ENCODE results near the gene TBC1D17.

Gene TBC1D17

GRCh38 chr19:49832556-49832955 is 44.9 kb upstream of the TBC1D17 start:
- Histone ChIP-seq H3K27ac (ENCODE audit: poor library complexity, severe bottlenecking) (no peak overlapping the region), H3K4me1 (ENCODE audit: insufficient read depth, poor library complexity, severe bottlenecking) (no peaks in the 10 kb centered on the region), H3K27me3 (ENCODE audit: insufficient read depth, poor library complexity, severe bottlenecking) (no peaks in the 10 kb centered on the region), H3K4me3 (ENCODE audit: severe bottlenecking) (no peak overlapping the region), H3K36me3 (ENCODE audit: low read depth) (peaks cover 47% of the 10 kb centered on the region), H3K9me3 (ENCODE audit: severe bottlenecking) (no peaks in the 10 kb centered on the region)
- ATAC-seq (ENCODE audit: low read depth) (no peak), DNase-seq (ENCODE audit: low spot score) (no peak)
- TF ChIP-seq, protein P1, sequence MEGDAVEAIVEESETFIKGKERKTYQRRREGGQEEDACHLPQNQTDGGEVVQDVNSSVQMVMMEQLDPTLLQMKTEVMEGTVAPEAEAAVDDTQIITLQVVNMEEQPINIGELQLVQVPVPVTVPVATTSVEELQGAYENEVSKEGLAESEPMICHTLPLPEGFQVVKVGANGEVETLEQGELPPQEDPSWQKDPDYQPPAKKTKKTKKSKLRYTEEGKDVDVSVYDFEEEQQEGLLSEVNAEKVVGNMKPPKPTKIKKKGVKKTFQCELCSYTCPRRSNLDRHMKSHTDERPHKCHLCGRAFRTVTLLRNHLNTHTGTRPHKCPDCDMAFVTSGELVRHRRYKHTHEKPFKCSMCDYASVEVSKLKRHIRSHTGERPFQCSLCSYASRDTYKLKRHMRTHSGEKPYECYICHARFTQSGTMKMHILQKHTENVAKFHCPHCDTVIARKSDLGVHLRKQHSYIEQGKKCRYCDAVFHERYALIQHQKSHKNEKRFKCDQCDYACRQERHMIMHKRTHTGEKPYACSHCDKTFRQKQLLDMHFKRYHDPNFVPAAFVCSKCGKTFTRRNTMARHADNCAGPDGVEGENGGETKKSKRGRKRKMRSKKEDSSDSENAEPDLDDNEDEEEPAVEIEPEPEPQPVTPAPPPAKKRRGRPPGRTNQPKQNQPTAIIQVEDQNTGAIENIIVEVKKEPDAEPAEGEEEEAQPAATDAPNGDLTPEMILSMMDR (IDR thresholded peaks at IDR 0.05; ENCODE audit: poor library complexity, severe bottlenecking) = no peak

DNA sequence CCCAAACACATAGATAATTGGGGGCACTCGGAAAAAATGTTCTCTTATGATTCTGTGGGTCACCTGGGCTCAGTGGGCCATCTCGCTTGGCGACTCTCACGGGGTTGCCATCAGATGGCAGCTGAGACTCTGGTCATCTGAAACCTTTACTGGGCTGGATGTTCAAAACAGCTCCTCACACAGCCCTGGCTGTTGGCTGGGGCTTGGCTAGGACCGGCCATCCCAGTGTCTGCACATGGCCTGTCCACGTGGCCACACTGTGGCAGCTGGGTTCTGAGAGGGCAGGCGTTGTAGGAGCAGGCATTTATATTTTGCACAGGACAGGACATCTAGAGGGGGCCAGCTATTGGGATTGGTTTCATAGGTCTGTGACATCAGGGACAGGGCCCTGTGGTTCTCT is 43.9 kb upstream of the TBC1D17 start:
- DNase-seq (ENCODE audit: low spot score) = no peak
- Histone ChIP-seq H3K4me1 (ENCODE audit: insufficient read depth, poor library complexity, severe bottlenecking) (no peaks in the 10 kb centered on the region), H3K27ac (ENCODE audit: poor library complexity, severe bottlenecking) (no peak overlapping the region), H3K9me3 (ENCODE audit: severe bottlenecking) (no peaks in the 10 kb centered on the region), H3K27me3 (ENCODE audit: insufficient read depth, poor library complexity, severe bottlenecking) (no peaks in the 10 kb centered on the region), H3K4me3 (ENCODE audit: severe bottlenecking) (no peak overlapping the region), H3K36me3 (ENCODE audit: low read depth) (peaks cover 51% of the 10 kb centered on the region)
- TF ChIP-seq, protein P1 (IDR thresholded peaks at IDR 0.05; ENCODE audit: poor library complexity, severe bottlenecking) = no peak
- no peak for ATAC-seq (ENCODE audit: low read depth)

- no peaks in the 10 kb centered on the region for H3K27me3 ChIP-seq (ENCODE audit: insufficient read depth, poor library complexity, severe bottlenecking)
- peaks cover 59% of the 10 kb centered on the region for H3K36me3 ChIP-seq (ENCODE audit: low read depth)
- peak; percentile 60 for DNase-seq (ENCODE audit: low spot score)
- no peaks in the 10 kb centered on the region for H3K4me1 ChIP-seq (ENCODE audit: insufficient read depth, poor library complexity, severe bottlenecking)
- no peak for ATAC-seq (ENCODE audit: low read depth)
- TF ChIP-seq, protein P1 (IDR thresholded peaks at IDR 0.05; ENCODE audit: poor library complexity, severe bottlenecking) = no peak
- no peak overlapping the region for H3K27ac ChIP-seq (ENCODE audit: poor library complexity, severe bottlenecking)
- no peaks in the 10 kb centered on the region for H3K9me3 ChIP-seq (ENCODE audit: severe bottlenecking)
- H3K4me3 ChIP-seq (ENCODE audit: severe bottlenecking) = no peak overlapping the region
Measured at GRCh38 chr19:49835562-49835961, 41.9 kb upstream of the TBC1D17 start.

DNA sequence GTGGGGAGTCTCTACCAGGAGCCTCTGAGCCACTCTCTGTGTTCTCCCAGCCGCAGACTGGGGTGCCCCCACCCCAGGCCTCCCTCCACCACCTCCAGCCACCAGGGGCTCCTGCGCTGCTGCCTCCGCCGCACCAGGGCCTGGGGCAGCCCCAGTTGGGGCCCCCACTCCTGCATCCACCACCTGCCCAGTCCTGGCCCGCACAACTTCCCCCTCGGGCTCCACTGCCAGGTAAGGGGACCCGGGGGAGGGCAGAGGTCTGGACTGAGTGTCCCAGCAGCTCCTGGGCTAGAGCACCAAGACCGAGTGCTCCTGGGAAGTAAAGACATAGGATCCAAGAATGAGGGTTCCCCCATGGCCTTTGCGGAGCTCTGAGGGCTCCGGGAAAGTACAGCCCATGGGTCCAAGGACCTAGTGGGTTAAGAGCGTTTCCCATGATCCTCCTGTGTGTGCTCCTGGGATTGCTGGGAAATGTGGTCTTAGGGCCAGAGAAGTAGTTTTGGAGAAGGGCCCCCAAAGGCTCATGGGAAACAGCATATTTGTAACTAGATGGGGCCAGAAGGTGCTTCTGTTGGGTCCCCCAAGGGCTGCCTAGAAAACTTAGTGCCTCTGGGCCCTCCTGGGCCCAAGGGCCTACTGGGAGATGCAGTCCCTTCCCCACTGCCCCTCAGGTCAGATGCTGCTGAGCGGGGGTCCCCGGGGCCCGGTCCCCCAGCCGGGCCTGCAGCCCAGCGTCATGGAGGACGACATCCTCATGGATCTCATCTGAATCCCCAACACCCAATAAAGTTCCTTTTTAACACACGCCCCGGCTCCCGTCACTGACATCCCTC is 41.1 kb upstream of the TBC1D17 start:
- TF ChIP-seq, protein P1 (IDR thresholded peaks at IDR 0.05; ENCODE audit: poor library complexity, severe bottlenecking) = no peak
- no peak for ATAC-seq (ENCODE audit: low read depth)
- Histone ChIP-seq H3K36me3 (ENCODE audit: low read depth) (peaks cover 62% of the 10 kb centered on the region), H3K27ac (ENCODE audit: poor library complexity, severe bottlenecking) (no peak overlapping the region), H3K4me1 (ENCODE audit: insufficient read depth, poor library complexity, severe bottlenecking) (no peaks in the 10 kb centered on the region), H3K27me3 (ENCODE audit: insufficient read depth, poor library complexity, severe bottlenecking) (no peaks in the 10 kb centered on the region), H3K4me3 (ENCODE audit: severe bottlenecking) (no peak overlapping the region), H3K9me3 (ENCODE audit: severe bottlenecking) (no peaks in the 10 kb centered on the region)
- no peak for DNase-seq (ENCODE audit: low spot score)

DNA sequence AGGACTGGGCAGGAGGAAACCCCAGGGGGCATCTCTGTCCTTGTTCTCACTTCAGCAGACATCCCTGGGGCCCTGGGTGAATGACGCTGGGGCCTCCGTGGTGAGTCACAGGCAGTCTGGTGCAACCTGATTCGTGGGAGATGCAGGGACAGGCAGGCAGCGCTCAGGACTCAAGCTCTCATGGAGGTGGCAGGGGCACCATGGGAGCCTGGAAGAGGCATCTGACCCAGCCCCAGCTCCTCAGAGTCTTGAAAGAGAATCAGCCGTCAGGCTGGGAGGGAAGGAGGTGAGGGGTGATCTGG is 40.5 kb upstream of the TBC1D17 start:
- peak; percentile 41; the same call in 1 of the 3 replicates for ATAC-seq (ENCODE audit: low read depth)
- peaks cover 61% of the 10 kb centered on the region for H3K36me3 ChIP-seq (ENCODE audit: low read depth)
- TF ChIP-seq, protein P1 (IDR thresholded peaks at IDR 0.05; ENCODE audit: poor library complexity, severe bottlenecking) = no peak

More for the DNA sequence above, 40.5 kb upstream of the TBC1D17 start:
- Histone ChIP-seq H3K27ac (ENCODE audit: poor library complexity, severe bottlenecking) (no peak overlapping the region), H3K9me3 (ENCODE audit: severe bottlenecking) (no peaks in the 10 kb centered on the region), H3K4me1 (ENCODE audit: insufficient read depth, poor library complexity, severe bottlenecking) (no peaks in the 10 kb centered on the region), H3K4me3 (ENCODE audit: severe bottlenecking) (no peak overlapping the region), H3K27me3 (ENCODE audit: insufficient read depth, poor library complexity, severe bottlenecking) (no peaks in the 10 kb centered on the region)
- DNase-seq (ENCODE audit: low spot score) = no peak
